GM18873 (cell line): Measurements from ENCODE around the gene CCP110.
"Not testable (repeated sequence)": the region's sequence is repeated elsewhere in the genome, so short reads cannot be mapped to it uniquely, and the experiment has no call there.

Experiments used
- ATAC-seq: cut with Tn5 transposase; IDR thresholded peaks from one replicate; pipeline ENCODE4 v1.9.1; 2021; ENCODE audit warnings: mild to moderate bottlenecking, moderate library complexity, moderate number of reproducible peaks; ENCODE audit not compliant: unreplicated experiment, low FRiP score

CCP110 gene

GRCh38 chr16:19543278-19543996 is 19.7 kb downstream of the CCP110 start:
- not testable (repeated sequence) for ATAC-seq

GRCh38 chr16:19548144-19548543 is 24.4 kb downstream of the CCP110 start:
- no peak for ATAC-seq

DNA sequence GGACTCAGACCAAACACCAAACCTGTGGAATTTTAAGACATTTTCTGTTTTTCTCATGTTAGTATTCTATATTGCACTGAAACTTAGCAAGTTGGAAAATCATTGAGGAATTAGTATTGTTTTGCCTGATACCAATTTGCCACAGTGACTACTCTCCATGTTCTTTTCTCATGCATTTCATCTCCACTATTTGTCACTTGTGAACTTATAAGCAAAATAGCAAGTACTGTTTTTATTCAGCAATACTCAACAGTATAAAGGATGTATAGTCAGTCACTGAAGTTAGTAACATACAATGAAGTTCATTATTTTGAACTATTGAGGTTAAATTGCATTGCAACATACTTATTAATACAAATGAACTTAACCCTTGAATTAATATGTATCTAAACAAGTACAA is 25.9 kb downstream of the CCP110 start:
- ATAC-seq: no peak

GRCh38 chr16:19555186-19555937 is 31.6 kb downstream of the CCP110 start, which contains the start of gene VPS35L:
Gene VPS35L, plus strand, starts transcription at chr16:19555703. Its CDS starts 27 bp downstream, at chr16:19555730.
- ATAC-seq: peak; percentile 92

DNA sequence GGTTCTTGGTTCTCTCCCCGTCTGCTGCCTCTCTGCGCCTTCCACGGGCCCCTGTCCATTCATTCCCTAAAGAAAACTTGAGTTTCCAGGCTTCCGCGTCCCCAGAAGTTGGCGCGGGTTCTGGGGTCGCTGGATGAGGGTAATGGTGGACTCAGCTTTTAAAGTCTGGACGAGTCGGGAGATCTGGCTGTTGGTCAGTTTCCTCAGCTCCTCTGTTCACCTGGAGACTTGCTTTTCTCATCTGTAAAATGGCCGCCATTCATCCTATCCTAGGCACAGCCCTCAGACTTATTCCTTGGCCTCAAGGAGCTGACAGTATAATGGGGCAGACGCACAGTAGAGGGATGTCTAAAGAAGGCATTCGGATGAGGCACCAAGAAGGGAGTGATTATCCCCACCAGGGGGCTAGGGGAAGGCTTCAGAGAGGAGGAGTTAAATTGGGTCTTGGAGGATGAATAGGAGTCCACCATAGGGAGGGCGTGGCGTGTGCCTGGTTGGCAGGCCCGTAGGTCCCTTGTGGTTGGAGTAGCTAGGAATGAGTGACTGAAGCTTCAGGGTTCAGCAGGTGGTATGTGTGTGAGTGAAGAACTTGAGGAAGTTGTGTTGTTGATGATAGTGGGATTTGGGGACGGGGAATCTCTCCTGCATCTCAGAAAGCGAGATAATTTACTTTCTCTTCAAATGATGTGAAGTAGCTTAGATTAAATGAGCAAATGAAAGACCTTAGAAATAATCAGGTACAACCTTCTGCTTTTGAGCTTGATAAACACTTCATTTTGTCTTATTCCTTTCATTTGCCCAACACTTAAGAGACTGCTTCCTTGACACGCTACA is 32.4 kb downstream of the CCP110 start:
- no peak for ATAC-seq

DNA sequence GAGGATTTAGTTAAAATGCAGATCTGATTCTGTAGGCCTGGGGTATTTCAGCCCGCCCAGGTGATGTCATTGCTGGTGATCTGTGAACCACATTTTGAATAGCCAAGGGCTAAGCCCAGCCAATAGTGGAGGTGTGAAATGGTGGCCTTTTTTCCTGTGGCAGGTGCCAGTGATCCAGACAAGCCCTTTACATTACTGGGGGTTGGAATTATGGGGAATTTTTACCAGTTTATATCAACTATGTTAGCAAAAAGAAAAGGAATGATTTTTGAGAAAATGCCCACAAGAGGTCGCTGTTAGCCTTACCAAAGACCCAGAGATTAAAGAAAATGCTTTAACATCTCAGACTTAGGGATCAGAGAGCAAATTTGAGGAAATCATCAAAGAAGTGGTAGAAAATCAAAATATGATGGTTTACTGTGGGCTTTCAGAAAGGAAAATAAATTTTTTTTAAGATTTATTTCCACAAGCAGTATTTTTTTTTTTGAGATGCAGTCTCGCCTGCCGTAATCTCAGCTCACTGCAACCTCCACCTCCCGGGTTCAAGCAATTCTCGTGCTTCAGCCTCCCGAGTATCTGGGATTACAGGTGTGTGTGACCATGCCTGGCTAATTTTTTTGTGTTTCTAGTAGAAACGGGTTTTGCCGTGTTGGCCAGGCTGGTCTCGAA is 35.6 kb downstream of the CCP110 start:
- no peak for ATAC-seq

DNA sequence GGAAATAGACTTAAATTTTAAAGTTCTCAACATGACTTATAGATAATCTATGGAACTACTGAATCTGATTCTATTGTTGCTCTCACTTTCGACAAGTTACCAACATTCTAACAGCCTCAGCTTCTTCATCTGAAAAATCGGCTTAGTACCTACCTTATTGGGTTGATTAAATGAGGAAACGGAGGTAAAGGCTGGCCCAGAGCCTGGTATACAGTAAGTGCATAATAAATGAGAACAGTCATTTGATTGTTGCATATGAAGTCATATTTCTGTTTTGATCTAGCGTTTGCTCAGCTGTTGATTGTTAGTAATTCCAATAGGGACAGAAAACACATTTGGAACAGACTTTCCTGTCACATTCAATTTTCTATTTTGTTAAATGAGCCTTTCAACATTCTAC is 36.3 kb downstream of the CCP110 start:
- ATAC-seq: no peak

- no peak for ATAC-seq
Observed at GRCh38 chr16:19563377-19563776, 39.6 kb downstream of the CCP110 start.

DNA sequence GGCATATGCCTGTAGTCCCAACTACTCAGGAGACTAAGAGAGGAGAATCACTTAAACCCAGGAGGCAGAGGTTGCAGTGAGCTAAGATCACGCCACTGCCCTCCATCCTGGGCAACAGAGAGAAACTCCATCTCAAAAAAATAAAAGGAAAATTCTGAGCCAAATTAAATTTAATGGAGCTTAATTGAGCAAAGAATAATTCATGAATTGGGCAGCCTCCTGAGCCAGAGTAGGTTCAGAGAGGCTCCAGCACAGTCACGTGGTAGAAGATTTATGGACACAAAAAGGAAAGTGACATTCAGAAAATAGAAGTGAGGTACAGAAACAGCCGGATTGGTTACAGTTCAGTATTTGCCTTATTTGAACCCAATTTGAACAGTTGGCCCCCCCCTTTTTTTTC is 42.6 kb downstream of the CCP110 start:
- no peak for ATAC-seq

DNA sequence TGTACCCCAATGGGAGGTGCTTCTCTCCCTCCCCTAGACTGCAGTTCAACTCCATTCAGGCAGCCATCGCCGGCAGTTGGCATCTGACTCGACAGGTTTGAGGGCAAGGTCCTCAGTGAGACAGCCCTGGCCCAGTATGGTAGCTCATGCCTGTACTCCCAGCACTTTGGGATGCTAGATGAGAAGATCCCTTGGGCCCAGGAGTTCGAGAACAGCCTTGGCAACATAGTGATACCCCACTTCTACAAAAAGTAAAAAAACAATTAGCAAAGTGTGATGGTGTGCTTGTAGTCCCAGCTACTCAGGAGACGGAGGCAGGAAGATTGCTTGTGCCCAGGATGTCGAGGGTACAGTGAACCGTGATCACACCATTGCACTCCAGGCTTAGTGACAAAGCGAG is 43.8 kb downstream of the CCP110 start:
- no peak for ATAC-seq

GRCh38 chr16:19573997-19574396 is 50.3 kb downstream of the CCP110 start:
- ATAC-seq: no peak

DNA sequence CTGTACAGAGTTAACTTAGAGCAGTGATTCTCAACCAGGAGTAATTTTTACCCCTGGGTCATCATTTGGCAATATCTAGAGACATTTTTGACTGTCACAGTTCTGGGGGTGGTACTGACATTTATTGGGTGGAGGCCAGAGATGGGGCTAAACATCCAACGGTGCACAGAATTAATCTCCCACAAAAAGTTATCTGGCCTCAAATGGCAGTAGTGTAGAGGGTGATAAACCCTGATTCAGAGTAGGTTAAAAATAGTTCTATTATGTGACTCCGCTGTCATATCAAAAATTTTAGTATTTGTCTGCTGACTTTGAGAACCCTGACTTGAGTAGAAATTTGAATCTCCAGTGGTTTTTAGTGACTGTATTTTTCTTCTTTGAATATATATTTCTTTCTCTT is 50.9 kb downstream of the CCP110 start:
- no peak for ATAC-seq

- ATAC-seq: no peak
Observed at GRCh38 chr16:19578378-19578971, 54.7 kb downstream of the CCP110 start.

DNA sequence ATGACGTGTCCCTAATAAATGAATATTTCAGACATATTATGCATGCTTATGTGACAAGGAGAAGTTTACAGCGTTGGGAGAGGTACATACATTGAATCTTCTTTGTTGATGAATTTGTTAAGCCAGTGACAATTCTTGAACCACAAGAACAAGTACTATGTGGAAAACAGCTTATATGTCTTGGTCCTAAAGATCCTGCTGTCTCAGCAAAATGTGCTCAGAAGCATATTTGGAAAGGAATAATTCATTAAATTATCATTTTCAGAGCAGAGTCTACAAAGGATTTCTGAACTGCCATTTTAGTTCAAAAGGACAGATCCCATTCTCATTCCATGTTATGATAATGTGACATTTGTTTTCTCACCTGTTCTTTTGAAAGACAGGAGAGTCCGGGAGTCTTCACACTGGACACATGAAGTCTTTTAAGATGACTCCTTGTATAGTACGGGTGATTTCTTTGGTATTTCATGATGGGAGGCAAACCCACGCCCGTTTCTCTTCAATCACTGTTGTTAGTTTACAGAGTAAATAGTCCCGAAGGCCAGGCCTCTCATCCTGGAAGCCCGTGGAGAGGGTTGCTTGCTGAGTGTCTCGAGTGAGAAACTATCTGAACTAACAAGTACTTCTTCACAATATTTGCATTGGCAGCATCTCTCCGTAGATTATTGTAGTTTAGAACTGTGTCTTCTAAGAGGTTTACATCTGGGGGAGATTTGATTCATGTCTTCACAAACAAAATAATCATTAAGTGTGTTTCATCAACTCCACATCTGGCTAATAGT is 58.5 kb downstream of the CCP110 start:
- ATAC-seq: no peak

DNA sequence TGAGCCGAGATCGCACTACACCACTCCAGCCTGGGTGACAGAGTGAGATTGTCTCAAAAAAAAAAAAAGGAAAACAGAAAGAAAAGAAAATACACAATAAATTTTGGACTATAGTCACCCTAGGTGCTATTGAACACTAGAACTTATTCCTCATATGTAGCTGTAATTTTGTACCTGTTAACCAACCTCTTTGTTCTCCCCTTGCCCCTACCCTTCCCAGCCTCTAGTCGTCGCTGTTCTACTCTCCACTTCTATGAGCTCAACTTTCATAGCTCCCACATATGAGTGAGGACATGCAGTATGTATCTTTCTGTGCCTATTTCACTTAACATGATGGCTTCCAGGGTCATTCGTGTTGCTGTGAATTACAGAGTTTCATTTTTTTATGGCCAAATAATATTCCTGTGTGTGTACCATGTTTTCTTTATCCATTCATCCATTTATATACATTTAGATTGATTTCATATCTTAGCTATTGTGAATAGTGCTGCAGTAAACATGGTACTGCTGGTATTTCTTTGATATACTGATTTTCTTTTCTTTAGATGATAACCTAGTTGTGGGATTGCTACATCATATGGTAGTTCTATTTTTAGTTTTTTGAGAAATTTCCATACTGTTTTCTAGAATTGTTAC is 60.0 kb downstream of the CCP110 start:
- no peak for ATAC-seq

GRCh38 chr16:19588661-19589060 is 64.9 kb downstream of the CCP110 start:
- no peak for ATAC-seq

DNA sequence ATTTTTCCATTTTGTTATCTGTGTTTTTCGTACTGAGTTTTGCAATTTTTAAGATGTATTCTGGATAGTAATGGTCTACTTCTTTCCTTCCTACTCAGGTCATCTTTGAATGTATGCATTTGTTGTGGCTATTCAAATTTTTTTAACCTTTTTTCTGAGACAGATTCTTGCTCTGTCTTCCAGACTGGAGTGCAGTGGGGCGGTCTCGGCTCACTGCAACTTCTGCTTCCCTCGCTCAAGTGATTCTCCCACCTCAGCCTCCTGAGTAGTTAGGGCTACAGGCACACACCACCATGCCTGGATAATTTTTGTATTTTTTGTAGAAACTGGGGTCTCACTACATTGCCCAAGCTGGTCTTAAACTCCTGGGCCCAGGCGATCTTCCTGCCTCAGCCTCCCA is 65.4 kb downstream of the CCP110 start:
- no peak for ATAC-seq

DNA sequence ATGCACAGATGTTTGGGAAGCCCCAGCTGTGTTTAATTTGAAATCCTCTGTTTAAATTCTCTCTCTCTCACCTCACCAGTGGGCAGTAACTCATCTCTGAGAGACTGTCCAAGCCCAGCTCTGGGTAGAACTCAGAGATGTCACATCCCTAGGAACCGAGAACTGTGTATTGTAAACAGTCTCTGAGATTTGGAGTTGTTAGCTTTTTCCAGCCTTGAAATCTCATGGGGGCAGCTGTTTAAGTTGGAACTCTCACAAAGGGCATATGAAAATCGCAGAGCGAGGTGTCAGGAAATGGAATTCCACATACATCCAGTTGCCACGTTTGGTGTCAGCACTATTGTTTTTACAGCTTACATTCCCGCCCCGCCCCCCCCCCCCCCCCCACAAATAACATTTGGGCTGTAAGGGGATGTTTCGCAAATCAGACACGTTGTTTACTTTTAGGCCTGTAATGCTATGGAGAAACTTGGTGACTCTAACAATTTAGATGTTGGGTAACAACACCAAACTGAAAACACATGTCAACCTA is 66.1 kb downstream of the CCP110 start:
- no peak for ATAC-seq
